ENCODE results near the gene SNU13. TPM values are rescaled to one million over a fixed set of nuclear protein-coding genes. Genes with fewer than 3 reads are reported as not detected.

SNU13 gene
- total RNA-seq, 1 experiment from 2014 or later = 223 TPM

- ChIA-PET POLR2A (ENCODE audit: low non-redundant PET) (no interaction called here), CTCF (no interaction called here)
- DNase-seq (ENCODE audit: low spot score) = no peak
Observed at GRCh38 chr22:41700108-41700364, 11.4 kb upstream of the SNU13 start.

GRCh38 chr22:41699264-41700107 lies 10.8 kb upstream of the SNU13 start, which contains the start of gene MEI1:
TSS of gene MEI1 (plus strand) at chr22:41699503. CDS start at chr22:41699539, 36 bp downstream.
- POLR2A ChIA-PET (ENCODE audit: low non-redundant PET) = no interaction called here
- H3K4me1 ChIP-seq (ENCODE audit: insufficient read depth, low read length, poor library complexity, severe bottlenecking) = peaks cover 12% of the 10 kb centered on the region
- peak; percentile 77 for DNase-seq (ENCODE audit: low spot score)
- CTCF ChIA-PET = no interaction called here
- BruUV-seq (replicated peaks) = no TSS peak
- no peak within 1 kb of the TSS for H3K4me3 ChIP-seq (ENCODE audit: low read depth, low read length, poor library complexity, severe bottlenecking)
- intact Hi-C loops (cut with micrococcal nuclease; ENCODE audit: unreplicated experiment) = no loop called here
- no peaks in the 10 kb centered on the region for H3K36me3 ChIP-seq (ENCODE audit: insufficient read depth, low read length, poor library complexity, severe bottlenecking)
- no peaks in the 10 kb centered on the region for H3K27me3 ChIP-seq (replicated peaks; ENCODE audit: insufficient read depth, low read depth, low read length, poor library complexity)
- H3K27ac ChIP-seq (ENCODE audit: low read depth, low read length, poor library complexity, severe bottlenecking) = no peak within 1 kb of the TSS
- H3K9me3 ChIP-seq (ENCODE audit: low read depth, low read length, poor library complexity, severe bottlenecking) = no peaks in the 10 kb centered on the region
- TF ChIP-seq EZH2 (IDR thresholded peaks at IDR 0.05; ENCODE audit: borderline replicate concordance, low read depth, low read length, poor library complexity, severe bottlenecking) (no peak), CTCF (conservative IDR thresholded peaks at IDR 0.05; ENCODE audit: low read depth, low read length) (no peak)

More at GRCh38 chr22:41700108-41700364, 11.4 kb upstream of the SNU13 start:
- no peak overlapping the region for H3K27ac ChIP-seq (ENCODE audit: low read depth, low read length, poor library complexity, severe bottlenecking)
- peaks cover 12% of the 10 kb centered on the region for H3K4me1 ChIP-seq (ENCODE audit: insufficient read depth, low read length, poor library complexity, severe bottlenecking)
- no peaks in the 10 kb centered on the region for H3K36me3 ChIP-seq (ENCODE audit: insufficient read depth, low read length, poor library complexity, severe bottlenecking)
- H3K4me3 ChIP-seq (ENCODE audit: low read depth, low read length, poor library complexity, severe bottlenecking) = no peak overlapping the region
- BruUV-seq (replicated peaks) = no TSS peak
- TF ChIP-seq CTCF (conservative IDR thresholded peaks at IDR 0.05; ENCODE audit: low read depth, low read length) (no peak), EZH2 (IDR thresholded peaks at IDR 0.05; ENCODE audit: borderline replicate concordance, low read depth, low read length, poor library complexity, severe bottlenecking) (no peak)
- intact Hi-C loops (cut with micrococcal nuclease; ENCODE audit: unreplicated experiment) = no loop called here
- H3K9me3 ChIP-seq (ENCODE audit: low read depth, low read length, poor library complexity, severe bottlenecking) = no peaks in the 10 kb centered on the region
- no peaks in the 10 kb centered on the region for H3K27me3 ChIP-seq (replicated peaks; ENCODE audit: insufficient read depth, low read depth, low read length, poor library complexity)

GRCh38 chr22:41697126-41697775 lies 8.6 kb upstream of the SNU13 start:
- H3K36me3 ChIP-seq (ENCODE audit: insufficient read depth, low read length, poor library complexity, severe bottlenecking) = peaks cover 3% of the 10 kb centered on the region
- CTCF ChIA-PET = interaction anchor here (0.5 to 2.2 kb wide), 21 partner anchors 8 to 747 kb away, joined by 3 to 32 read pairs (median 6); partner anchors contain the start of genes CCDC134, CENPM, SNU13 and TNFRSF13C
- BruUV-seq (replicated peaks) = no TSS peak
- intact Hi-C loops (cut with micrococcal nuclease; ENCODE audit: unreplicated experiment) = loop anchor here (2.0 kb wide), 1 partner anchor 244 kb away; no protein-coding TSS in a partner anchor
- H3K27ac ChIP-seq (ENCODE audit: low read depth, low read length, poor library complexity, severe bottlenecking) = peak overlapping the region; percentile 41
- peaks cover 12% of the 10 kb centered on the region for H3K4me1 ChIP-seq (ENCODE audit: insufficient read depth, low read length, poor library complexity, severe bottlenecking)
- H3K27me3 ChIP-seq (replicated peaks; ENCODE audit: insufficient read depth, low read depth, low read length, poor library complexity) = no peaks in the 10 kb centered on the region
- peak overlapping the region; percentile 17 for H3K4me3 ChIP-seq (ENCODE audit: low read depth, low read length, poor library complexity, severe bottlenecking)
- TF ChIP-seq CTCF (conservative IDR thresholded peaks at IDR 0.05; ENCODE audit: low read depth, low read length) (peak; percentile 100), EZH2 (IDR thresholded peaks at IDR 0.05; ENCODE audit: borderline replicate concordance, low read depth, low read length, poor library complexity, severe bottlenecking) (no peak)
- H3K9me3 ChIP-seq (ENCODE audit: low read depth, low read length, poor library complexity, severe bottlenecking) = no peaks in the 10 kb centered on the region
- POLR2A ChIA-PET (ENCODE audit: low non-redundant PET) = interaction anchor here (0.5 to 1.0 kb wide), 3 partner anchors 42 to 251 kb away, joined by 3 to 7 read pairs (median 6); no protein-coding TSS in a partner anchor
- DNase-seq (ENCODE audit: low spot score) = peak; percentile 92
